C4-2B (cell line): ENCODE results near the gene RTL3.

Source experiments
- H3K27ac ChIP-seq: fragments of 450-650 bp; 2 replicates; pipeline ENCODE4 v1.5.1; 2017
- ZFX ChIP-seq: fragments of 450-650 bp; IDR thresholded peaks from 2 replicates; pipeline ENCODE4 v1.6.1; 2017
- TF ChIP-seq, protein P1 (sequence below): fragments of 450-650 bp; conservative IDR thresholded peaks from 2 replicates; pipeline ENCODE4 v1.5.1; 2017; ENCODE audit warnings: mild to moderate bottlenecking

The RTL3 gene, protein sequence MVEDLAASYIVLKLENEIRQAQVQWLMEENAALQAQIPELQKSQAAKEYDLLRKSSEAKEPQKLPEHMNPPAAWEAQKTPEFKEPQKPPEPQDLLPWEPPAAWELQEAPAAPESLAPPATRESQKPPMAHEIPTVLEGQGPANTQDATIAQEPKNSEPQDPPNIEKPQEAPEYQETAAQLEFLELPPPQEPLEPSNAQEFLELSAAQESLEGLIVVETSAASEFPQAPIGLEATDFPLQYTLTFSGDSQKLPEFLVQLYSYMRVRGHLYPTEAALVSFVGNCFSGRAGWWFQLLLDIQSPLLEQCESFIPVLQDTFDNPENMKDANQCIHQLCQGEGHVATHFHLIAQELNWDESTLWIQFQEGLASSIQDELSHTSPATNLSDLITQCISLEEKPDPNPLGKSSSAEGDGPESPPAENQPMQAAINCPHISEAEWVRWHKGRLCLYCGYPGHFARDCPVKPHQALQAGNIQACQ

GRCh38 chrX:78658845-78659744 is at the start of gene RTL3:
TSS of gene RTL3 (minus strand) at chrX:78659328. CDS start at chrX:78658420, 908 bp downstream.
- TF ChIP-seq, protein P1, sequence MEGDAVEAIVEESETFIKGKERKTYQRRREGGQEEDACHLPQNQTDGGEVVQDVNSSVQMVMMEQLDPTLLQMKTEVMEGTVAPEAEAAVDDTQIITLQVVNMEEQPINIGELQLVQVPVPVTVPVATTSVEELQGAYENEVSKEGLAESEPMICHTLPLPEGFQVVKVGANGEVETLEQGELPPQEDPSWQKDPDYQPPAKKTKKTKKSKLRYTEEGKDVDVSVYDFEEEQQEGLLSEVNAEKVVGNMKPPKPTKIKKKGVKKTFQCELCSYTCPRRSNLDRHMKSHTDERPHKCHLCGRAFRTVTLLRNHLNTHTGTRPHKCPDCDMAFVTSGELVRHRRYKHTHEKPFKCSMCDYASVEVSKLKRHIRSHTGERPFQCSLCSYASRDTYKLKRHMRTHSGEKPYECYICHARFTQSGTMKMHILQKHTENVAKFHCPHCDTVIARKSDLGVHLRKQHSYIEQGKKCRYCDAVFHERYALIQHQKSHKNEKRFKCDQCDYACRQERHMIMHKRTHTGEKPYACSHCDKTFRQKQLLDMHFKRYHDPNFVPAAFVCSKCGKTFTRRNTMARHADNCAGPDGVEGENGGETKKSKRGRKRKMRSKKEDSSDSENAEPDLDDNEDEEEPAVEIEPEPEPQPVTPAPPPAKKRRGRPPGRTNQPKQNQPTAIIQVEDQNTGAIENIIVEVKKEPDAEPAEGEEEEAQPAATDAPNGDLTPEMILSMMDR = no peak
- no peak for TF ChIP-seq ZFX
- no peak within 1 kb of the TSS for H3K27ac ChIP-seq

DNA sequence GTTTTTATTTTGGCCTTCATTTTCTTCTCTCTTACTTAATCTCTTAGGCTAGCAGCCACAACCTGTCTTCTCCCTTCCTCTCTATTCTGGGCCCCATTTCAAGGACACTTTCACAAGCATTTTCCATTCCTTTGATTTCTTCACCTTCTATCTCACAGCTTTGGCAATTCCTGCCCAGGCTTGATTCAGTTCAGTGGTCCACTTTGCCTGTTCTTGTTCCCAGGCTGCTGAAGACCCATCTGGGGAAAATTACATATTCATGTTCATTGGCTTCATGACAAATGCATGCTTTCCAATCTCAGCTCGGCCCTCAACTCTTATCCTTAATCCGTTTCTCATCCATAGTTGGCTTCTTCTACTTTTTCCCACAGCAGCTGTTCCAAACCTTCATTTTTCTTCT is 49.7 kb upstream of the RTL3 start:
- TF ChIP-seq, protein P1 = no peak
- no peak for TF ChIP-seq ZFX
- H3K27ac ChIP-seq = no peak overlapping the region

GRCh38 chrX:78708262-78708661 is 49.1 kb upstream of the RTL3 start:
- no peak overlapping the region for H3K27ac ChIP-seq

DNA sequence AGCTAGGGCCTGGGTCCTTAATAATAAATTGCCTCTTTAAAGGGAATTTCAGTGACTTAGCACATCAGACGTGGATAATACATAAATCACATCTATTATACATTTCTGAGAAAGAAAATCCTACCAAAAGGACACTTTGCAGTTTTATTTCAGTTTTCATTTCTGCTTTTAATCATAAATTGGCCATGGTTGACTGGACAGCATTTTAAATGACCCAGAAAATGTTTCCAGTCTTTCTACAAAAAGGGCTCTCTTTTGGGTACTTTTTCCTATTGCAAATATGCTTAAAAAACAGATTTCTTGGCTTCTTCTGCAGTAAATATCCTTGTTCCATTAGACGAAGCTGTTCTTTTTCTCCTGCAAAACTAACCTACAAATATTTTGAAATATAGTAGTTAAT is 46.9 kb upstream of the RTL3 start:
- TF ChIP-seq ZFX = no peak
- TF ChIP-seq, protein P1 = no peak
- H3K27ac ChIP-seq = no peak overlapping the region

More at GRCh38 chrX:78708262-78708661, 49.1 kb upstream of the RTL3 start:
- TF ChIP-seq, protein P1 = peak; percentile 42
- TF ChIP-seq ZFX = no peak

DNA sequence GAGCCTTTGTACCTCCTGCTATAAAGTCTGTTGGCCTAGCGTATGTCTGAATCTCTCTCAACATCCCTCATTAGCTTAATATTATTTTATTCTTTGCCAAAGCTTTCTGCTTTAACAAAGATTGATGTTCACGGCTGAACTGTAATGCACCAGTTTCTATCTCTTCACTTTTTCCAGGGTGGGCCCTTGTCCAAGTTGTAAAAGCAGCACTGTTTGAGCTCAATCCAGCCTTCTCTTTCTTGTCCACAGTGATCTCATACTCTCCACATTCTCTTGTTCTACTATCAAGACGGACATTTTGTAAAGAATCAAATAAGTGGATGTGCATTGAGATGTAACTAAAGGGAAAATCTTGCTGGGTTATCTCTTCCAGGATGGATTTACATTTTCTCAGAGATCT is 34.4 kb upstream of the RTL3 start:
- H3K27ac ChIP-seq = no peak overlapping the region
- TF ChIP-seq, protein P1 = no peak

- H3K27ac ChIP-seq = no peak overlapping the region
- no peak for TF ChIP-seq ZFX
- TF ChIP-seq, protein P1 = no peak
Measured at GRCh38 chrX:78693012-78693411, 33.9 kb upstream of the RTL3 start.

DNA sequence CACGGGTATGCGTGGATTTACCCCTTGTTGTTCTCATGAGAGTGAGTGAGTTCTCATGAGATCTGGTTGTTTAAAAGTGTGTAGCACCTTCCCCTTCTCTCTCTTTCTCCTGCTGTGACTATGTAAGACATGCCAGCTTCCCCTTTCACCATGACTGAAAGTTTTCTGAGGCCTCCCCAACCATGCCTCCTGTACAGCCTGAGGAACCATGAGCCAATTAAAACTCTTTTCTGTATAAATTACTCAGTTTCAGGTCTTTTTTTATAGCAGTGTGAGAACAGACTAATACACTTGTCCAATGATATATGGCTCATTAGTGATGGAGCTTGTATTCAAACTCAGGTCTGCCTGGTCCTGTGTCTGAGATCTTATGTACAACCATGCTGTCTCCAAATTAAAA is 28.5 kb upstream of the RTL3 start:
- TF ChIP-seq, protein P1 = no peak
- TF ChIP-seq ZFX = no peak
- no peak overlapping the region for H3K27ac ChIP-seq
